ENCODE measurements around the gene CHL1.

- TF ChIP-seq EZH2phosphoT487 (IDR thresholded peaks at IDR 0.05), result no peak
- TF ChIP-seq EZH2 (IDR thresholded peaks at IDR 0.05), result no peak
Observed at GRCh38 chr3:426072-426471, 229.5 kb downstream of the CHL1 start.
